OCI-LY1 (cell line): ENCODE data around the gene TNFRSF14.

Source experiments
- H2AFZ ChIP-seq: fragments of 200-600 bp; sonication (generic), shearing (Covaris generic); 2 replicates; pipeline ENCODE4 v1.6.0; 2014; ENCODE audit warnings: antibody characterized with exemption, mild to moderate bottlenecking, low read length
- H3F3A ChIP-seq: fragments of 200-600 bp; sonication (generic), shearing (Covaris generic); 2 replicates; pipeline ENCODE4 v1.6.0; 2014; ENCODE audit warnings: mild to moderate bottlenecking, antibody characterized with exemption, low read length, moderate library complexity; ENCODE audit not compliant: insufficient read depth
- H3K27ac ChIP-seq: fragments of 200-600 bp; sonication (generic); 2 replicates; pipeline ENCODE4 v1.5.1; 2014; ENCODE audit warnings: low read length, mixed run types, mild to moderate bottlenecking, low read depth; ENCODE audit not compliant: poor library complexity, severe bottlenecking
- H3K27me3 ChIP-seq: fragments of 200-600 bp; sonication (generic); 2 replicates; pipeline ENCODE4 v1.6.0; 2014; ENCODE audit warnings: antibody characterized with exemption, mild to moderate bottlenecking, low read length, moderate library complexity; ENCODE audit not compliant: insufficient read depth
- H3K36me3 ChIP-seq: fragments of 200-600 bp; sonication (generic); 2 replicates; pipeline ENCODE4 v1.6.1; 2014; ENCODE audit warnings: mild to moderate bottlenecking, antibody characterized with exemption, low read length, moderate library complexity, mixed read lengths; ENCODE audit not compliant: insufficient read depth
- H3K4me1 ChIP-seq: fragments of 200-600 bp; sonication (generic); 2 replicates; pipeline ENCODE4 v1.5.1; 2014; ENCODE audit warnings: mild to moderate bottlenecking, low read length, moderate library complexity; ENCODE audit not compliant: insufficient read depth, severe bottlenecking
- H3K4me2 ChIP-seq: fragments of 200-600 bp; sonication (generic), shearing (Covaris generic); 2 replicates; pipeline ENCODE4 v1.6.1; 2014; ENCODE audit warnings: low read length
- H3K4me3 ChIP-seq: fragments of 200-600 bp; sonication (generic); 2 replicates; pipeline ENCODE4 v1.5.1; 2014; ENCODE audit warnings: low read length, low read depth, mild to moderate bottlenecking, mixed read lengths; ENCODE audit not compliant: poor library complexity, severe bottlenecking
- H3K79me2 ChIP-seq: fragments of 200-600 bp; shearing (Covaris generic); 2 replicates; pipeline ENCODE4 v1.6.1; 2016; ENCODE audit warnings: mixed run types, low read length, mixed read lengths; ENCODE audit not compliant: insufficient read depth
- H3K9ac ChIP-seq: fragments of 200-600 bp; sonication (generic), shearing (Covaris generic); 2 replicates; pipeline ENCODE4 v1.6.1; 2014; ENCODE audit warnings: mild to moderate bottlenecking, low read length, mixed read lengths
- H3K9me2 ChIP-seq: fragments of 200-600 bp; sonication (generic), shearing (Covaris generic); 2 replicates; pipeline ENCODE4 v1.6.1; 2014; ENCODE audit warnings: low read depth, mild to moderate bottlenecking, low read length, mixed read lengths
- H3K9me3 ChIP-seq: fragments of 200-600 bp; shearing (Covaris generic); 2 replicates; pipeline ENCODE4 v1.6.1; 2014; ENCODE audit warnings: low read length, mixed read lengths
- H4K20me1 ChIP-seq: fragments of 200-600 bp; sonication (generic), shearing (Covaris generic); 2 replicates; pipeline ENCODE4 v1.6.0; 2016; ENCODE audit warnings: mild to moderate bottlenecking, low read length; ENCODE audit not compliant: insufficient read depth
- CTCF ChIP-seq: fragments of 200-600 bp; sonication (generic), shearing (Covaris generic); IDR thresholded peaks from 2 replicates; pipeline ENCODE4 v1.5.1; 2017; ENCODE audit warnings: mild to moderate bottlenecking, antibody characterized with exemption, low read length, moderate library complexity, mixed read lengths
- EZH2 ChIP-seq: fragments of 200-600 bp; sonication (generic), shearing (Covaris generic); IDR thresholded peaks from 2 replicates; pipeline ENCODE4 v1.8.0; 2017; ENCODE audit warnings: borderline replicate concordance, mixed run types, mild to moderate bottlenecking, antibody characterized with exemption, low read length, moderate library complexity, mixed read lengths

The TNFRSF14 gene

GRCh38 chr1:2561446-2561845 is 5.3 kb downstream of the TNFRSF14 start:
- no peak overlapping the region for H3K4me3 ChIP-seq
- H3K4me2 ChIP-seq: no peak overlapping the region
- H2AFZ ChIP-seq: no peak overlapping the region
- H3K79me2 ChIP-seq: no peaks in the 10 kb centered on the region
- H3K27ac ChIP-seq: no peak overlapping the region
- no peaks in the 10 kb centered on the region for H3K9me3 ChIP-seq
- no peaks in the 10 kb centered on the region for H3F3A ChIP-seq
- H3K36me3 ChIP-seq: no peaks in the 10 kb centered on the region
- no peaks in the 10 kb centered on the region for H3K9me2 ChIP-seq
- no peak overlapping the region for H3K9ac ChIP-seq
- peaks cover 2% of the 10 kb centered on the region for H3K4me1 ChIP-seq
- TF ChIP-seq EZH2: no peak
- no peak for TF ChIP-seq CTCF
- no peaks in the 10 kb centered on the region for H4K20me1 ChIP-seq
- no peaks in the 10 kb centered on the region; the same call in 1 of the 2 replicates for H3K27me3 ChIP-seq

DNA sequence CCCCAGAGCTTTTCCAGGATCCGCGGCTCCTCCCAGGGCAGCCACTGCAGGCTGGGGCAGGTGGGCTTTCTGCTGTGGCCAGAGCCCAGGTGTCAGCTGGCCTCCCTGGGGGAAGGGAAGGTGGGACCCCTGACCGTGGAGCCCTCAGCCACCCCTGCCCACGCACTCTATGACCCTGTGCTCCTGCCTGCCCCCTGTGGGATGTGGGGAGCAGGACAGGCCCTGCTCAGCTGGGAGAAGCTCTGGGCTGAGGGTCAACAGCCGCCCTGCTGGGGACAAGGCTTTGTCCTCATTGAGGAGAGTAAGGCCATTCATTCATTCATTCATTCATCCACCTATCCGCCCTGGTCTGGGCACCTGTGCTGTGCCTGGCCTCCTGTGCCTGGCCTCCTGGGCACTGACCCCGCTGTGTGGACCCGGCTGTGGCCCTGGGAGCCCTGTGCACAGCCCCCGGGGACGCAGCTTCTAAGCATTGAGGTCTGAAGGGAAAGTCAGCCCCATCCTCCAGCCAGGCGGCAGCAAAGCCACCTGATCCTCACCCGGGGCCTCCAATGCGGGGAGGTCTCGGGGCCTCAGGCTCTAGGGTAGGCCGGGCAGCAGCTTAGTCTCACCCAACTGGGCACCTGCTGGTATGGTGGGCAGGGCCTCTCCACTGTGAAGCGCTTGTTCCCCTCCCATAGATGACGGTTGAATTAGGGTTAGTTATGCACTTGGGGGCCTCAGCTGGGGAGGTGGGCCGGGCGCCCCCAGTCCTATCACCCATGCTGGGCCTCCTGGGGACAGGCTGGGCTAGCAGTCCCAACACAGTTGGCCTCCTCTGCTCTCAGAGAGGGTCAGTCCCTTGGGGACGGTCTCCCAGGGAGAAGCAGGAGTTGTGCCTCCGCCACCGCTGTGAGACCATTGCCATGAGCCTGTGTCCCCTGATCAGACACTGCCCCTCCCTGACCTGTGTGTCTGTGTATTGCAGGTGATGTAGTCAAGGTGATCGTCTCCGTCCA is 6.0 kb downstream of the TNFRSF14 start:
- Histone ChIP-seq H3K9ac (no peak overlapping the region), H3K27me3 (no peaks in the 10 kb centered on the region; the same call in 1 of the 2 replicates), H3K27ac (no peak overlapping the region), H4K20me1 (no peaks in the 10 kb centered on the region), H3F3A (no peaks in the 10 kb centered on the region), H3K4me1 (no peaks in the 10 kb centered on the region), H3K36me3 (no peaks in the 10 kb centered on the region), H2AFZ (no peak overlapping the region), H3K4me2 (no peak overlapping the region), H3K9me2 (no peaks in the 10 kb centered on the region), H3K4me3 (no peak overlapping the region), H3K79me2 (no peaks in the 10 kb centered on the region), H3K9me3 (no peaks in the 10 kb centered on the region)
- TF ChIP-seq EZH2: no peak
- TF ChIP-seq CTCF: peak; percentile 46

DNA sequence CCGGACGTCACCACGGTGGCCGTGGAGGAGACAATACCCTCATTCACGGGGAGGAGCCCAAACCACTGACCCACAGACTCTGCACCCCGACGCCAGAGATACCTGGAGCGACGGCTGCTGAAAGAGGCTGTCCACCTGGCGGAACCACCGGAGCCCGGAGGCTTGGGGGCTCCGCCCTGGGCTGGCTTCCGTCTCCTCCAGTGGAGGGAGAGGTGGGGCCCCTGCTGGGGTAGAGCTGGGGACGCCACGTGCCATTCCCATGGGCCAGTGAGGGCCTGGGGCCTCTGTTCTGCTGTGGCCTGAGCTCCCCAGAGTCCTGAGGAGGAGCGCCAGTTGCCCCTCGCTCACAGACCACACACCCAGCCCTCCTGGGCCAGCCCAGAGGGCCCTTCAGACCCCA is 7.0 kb downstream of the TNFRSF14 start:
- Histone ChIP-seq H3K4me1 (no peaks in the 10 kb centered on the region), H3K9me2 (no peaks in the 10 kb centered on the region), H4K20me1 (no peaks in the 10 kb centered on the region), H3K27me3 (no peaks in the 10 kb centered on the region; the same call in 1 of the 2 replicates), H3K9me3 (no peaks in the 10 kb centered on the region), H3K27ac (no peak overlapping the region), H2AFZ (no peak overlapping the region), H3K4me3 (no peak overlapping the region), H3K9ac (no peak overlapping the region), H3K4me2 (no peak overlapping the region), H3F3A (no peaks in the 10 kb centered on the region), H3K36me3 (no peaks in the 10 kb centered on the region), H3K79me2 (no peaks in the 10 kb centered on the region)
- no peak for TF ChIP-seq CTCF
- no peak for TF ChIP-seq EZH2
